Lung (tissue), 12 donors: Measurements from ENCODE around the gene ZBTB38. TPM values are rescaled to one million over a fixed set of nuclear protein-coding genes. Genes with fewer than 3 reads are reported as not detected.

Experiments used
- ATAC-seq: fragments of 200-7000 bp; cut with Tn5 transposase; one replicate; pipeline ENCODE4 v1.9.1; 2020; ENCODE audit warnings: moderate number of reproducible peaks; ENCODE audit not compliant: insufficient read depth, low FRiP score
- DNase-seq, 3 donors: peaks; one replicate each; pipeline ENCODE4 v3.0.0-alpha.2; 2013 to 2017
- H3K27ac ChIP-seq, 2 donors: one replicate each; pipeline ENCODE4 v1.5.1; 2013; ENCODE audit warnings: mild to moderate bottlenecking in 2 of 2, moderate library complexity in 2 of 2, control low read depth in 1 of 2, inconsistent platforms in 1 of 2, low read depth in 1 of 2, low read length in 1 of 2
- H3K27me3 ChIP-seq, 3 donors: one replicate each; pipeline ENCODE4 v1.5.1; 2013; ENCODE audit warnings: low read length in 2 of 3; ENCODE audit not compliant: control insufficient read depth in 3 of 3, insufficient read depth in 3 of 3
- H3K36me3 ChIP-seq, 4 donors: one replicate each; pipeline ENCODE4 v1.5.1; 2013; ENCODE audit warnings: low read length in 4 of 4, mild to moderate bottlenecking in 1 of 4, moderate library complexity in 1 of 4; ENCODE audit not compliant: control insufficient read depth in 4 of 4, insufficient read depth in 4 of 4
- H3K4me1 ChIP-seq, 5 donors: one replicate each; pipeline ENCODE4 v1.5.1; 2013; ENCODE audit warnings: low read length in 5 of 5, mild to moderate bottlenecking in 2 of 5, moderate library complexity in 1 of 5; ENCODE audit not compliant: control insufficient read depth in 5 of 5, insufficient read depth in 5 of 5
- H3K4me3 ChIP-seq: one replicate; pipeline ENCODE4 v1.5.1; 2013; ENCODE audit warnings: mild to moderate bottlenecking, control low read depth, moderate library complexity
- H3K9ac ChIP-seq, 2 donors: one replicate each; pipeline ENCODE4 v1.5.1; 2013; ENCODE audit warnings: low read length in 2 of 2, control low read depth in 1 of 2; ENCODE audit not compliant: insufficient read depth in 1 of 2
- H3K9me3 ChIP-seq, 4 donors: one replicate each; pipeline ENCODE4 v1.5.1; 2013; ENCODE audit warnings: low read length in 3 of 4, mild to moderate bottlenecking in 1 of 4, moderate library complexity in 1 of 4; ENCODE audit not compliant: control insufficient read depth in 4 of 4, insufficient read depth in 3 of 4
- CTCF ChIP-seq: IDR thresholded peaks from 2 replicates; pipeline ENCODE4 v1.5.1; 2012; ENCODE audit warnings: mild to moderate bottlenecking; ENCODE audit errors: control extremely low read depth, extremely low read depth
- WGBS, 2 donors: extraction: QIAGEN DNeasy Blood & Tissue Kit; methylation state at CpG; one replicate each; pipeline ENCODE4 v1.1.7; 2013; 5-methylcytosine and 5-hydroxymethylcytosine counted together
- polyA plus RNA-seq, 2 donors: library from polyadenylated mRNA; stranded (reverse); fragments of 200-250 nt; gene quantifications; one replicate each; pipeline ENCODE4 v1.2.1, GENCODE V29; 2013
- total RNA-seq, 2 donors: library from RNA; depleted of rRNA in 1 of 2; stranded (reverse); fragments of >200 nt in 1 of 2; gene quantifications; one replicate each; pipeline ENCODE4 v1.2.1, GENCODE V29; 2014 to 2021
- donor health status: control.
- donor health status: control.
- donor health status: Bipolar disorder and iron deficiency.
- donor health status: healthy.
- donor health status: DM: yes; HTN: yes; CAD: no.

Gene ZBTB38
- total and polyA plus RNA-seq, 4 donors = 9.3 to 111 (median 53.5) TPM

DNA sequence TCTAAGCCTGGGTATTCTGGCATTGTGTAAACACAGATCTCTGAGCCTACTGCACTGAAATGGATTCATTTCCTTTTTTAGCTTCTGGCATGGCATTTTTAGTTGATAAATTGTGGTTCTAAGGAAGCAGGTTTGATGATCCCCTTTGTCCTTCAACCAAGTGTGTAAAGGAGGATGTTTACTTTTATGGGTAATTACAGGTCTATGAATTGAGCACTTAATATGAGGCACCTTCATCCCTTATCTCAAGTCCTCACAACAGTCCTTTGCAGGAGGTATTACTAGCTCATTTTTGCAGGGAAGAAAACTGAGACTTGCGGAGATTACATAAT is 30.8 kb upstream of the ZBTB38 start:
- Histone ChIP-seq H3K9me3 (no peaks in the 10 kb centered on the region), H3K9ac (no peak overlapping the region), H3K4me3 (no peak overlapping the region), H3K27ac (no peak overlapping the region), H3K36me3 (no peaks in the 10 kb centered on the region), H3K4me1 (peaks cover 0 to 10% (median 0%) of the 10 kb centered on the region in 5 donors), H3K27me3 (no peaks in the 10 kb centered on the region)
- ATAC-seq = no peak
- no peak for TF ChIP-seq CTCF
- 84 to 85% methylated on average over 1 of the region's 1 CpG for WGBS, 2 donors
- no peak for DNase-seq

- no peak for ATAC-seq
- Histone ChIP-seq H3K27ac (no peak overlapping the region), H3K9ac (no peak overlapping the region), H3K4me3 (no peak overlapping the region), H3K4me1 (peaks cover 0 to 10% (median 0%) of the 10 kb centered on the region in 5 donors), H3K9me3 (no peaks in the 10 kb centered on the region), H3K27me3 (no peaks in the 10 kb centered on the region), H3K36me3 (no peaks in the 10 kb centered on the region)
- TF ChIP-seq CTCF = no peak
- DNase-seq = no peak
- WGBS, 2 donors = 95 to 97% methylated on average over 2 of the region's 2 CpGs
Measured at GRCh38 chr3:141337991-141338390, 30.3 kb upstream of the ZBTB38 start.

DNA sequence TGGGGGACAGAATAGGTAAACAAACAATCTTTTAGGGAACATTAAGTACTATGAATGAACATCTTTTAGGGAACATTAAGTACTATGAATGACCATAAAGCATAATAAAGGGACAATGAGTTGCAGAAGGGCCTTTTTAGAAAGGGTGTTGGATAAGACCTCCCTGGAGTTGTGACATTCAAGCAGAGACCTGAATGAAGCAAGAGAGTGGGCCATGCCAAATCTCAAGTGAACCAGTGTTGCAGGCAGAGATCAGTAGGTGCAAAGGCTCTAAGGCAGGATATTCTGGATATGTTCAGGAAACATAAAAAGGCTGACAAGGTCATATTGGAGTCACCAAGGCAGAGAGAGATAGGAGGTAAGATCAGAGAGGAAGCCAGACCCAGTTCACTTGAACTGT is 29.4 kb upstream of the ZBTB38 start:
- Histone ChIP-seq H3K36me3 (no peaks in the 10 kb centered on the region), H3K9ac (no peak overlapping the region), H3K9me3 (no peaks in the 10 kb centered on the region), H3K4me3 (no peak overlapping the region), H3K4me1 (peaks cover 0 to 5% (median 0%) of the 10 kb centered on the region in 5 donors), H3K27ac (no peak overlapping the region), H3K27me3 (no peaks in the 10 kb centered on the region)
- no peak for DNase-seq
- TF ChIP-seq CTCF = no peak
- ATAC-seq = no peak

GRCh38 chr3:141341536-141341935 is 26.8 kb upstream of the ZBTB38 start:
- no peaks in the 10 kb centered on the region for H3K27me3 ChIP-seq
- no peak for TF ChIP-seq CTCF
- ATAC-seq = no peak
- H3K9ac ChIP-seq = no peak overlapping the region
- H3K4me3 ChIP-seq = no peak overlapping the region
- no peak overlapping the region for H3K27ac ChIP-seq
- H3K4me1 ChIP-seq = peaks cover 0 to 1% (median 0%) of the 10 kb centered on the region in 5 donors
- no peaks in the 10 kb centered on the region for H3K9me3 ChIP-seq
- 91 to 97% methylated on average over 1 of the region's 1 CpG for WGBS, 2 donors
- no peak for DNase-seq
- H3K36me3 ChIP-seq = no peaks in the 10 kb centered on the region
